ENCODE results near the gene GFOD2. TPM values are rescaled to one million over a fixed set of nuclear protein-coding genes. Genes with fewer than 3 reads are reported as not detected.

Gene GFOD2
- total RNA-seq, 6 experiments from 2014 or later: 19.7 to 39.7 (median 24.6) TPM

- no peaks in the 10 kb centered on the region for H3K9me3 ChIP-seq
- no peak overlapping the region for H3K27ac ChIP-seq
- H3K4me1 ChIP-seq: peaks cover 0 to 11% (median 0%) of the 10 kb centered on the region in 4 donors
- H3K27me3 ChIP-seq: peaks cover 0 to 12% of the 10 kb centered on the region in 2 donors
- intact Hi-C loops (cut with DNase I): no loop called here
- no peak overlapping the region for H3K4me3 ChIP-seq
- TF ChIP-seq CTCF (IDR thresholded peaks at IDR 0.05): no peak
- TF ChIP-seq POLR2A (IDR thresholded peaks at IDR 0.05): no peak
- H3K36me3 ChIP-seq: no peaks in the 10 kb centered on the region
- 98% methylated on average over 5 of the region's 16 CpGs for WGBS (ENCODE audit: insufficient coverage, low coverage, low lambda C conversion rate, missing lambda C conversion rate)
- DNase-seq: no peak
- no peak for ATAC-seq
These were observed 62.0 kb downstream of the GFOD2 start for GRCh38 chr16:67657017-67657608.

- no peak for ATAC-seq
- Histone ChIP-seq H3K4me1 (peaks cover 0 to 11% (median 0%) of the 10 kb centered on the region in 4 donors), H3K36me3 (no peaks in the 10 kb centered on the region), H3K27me3 (peaks cover 0 to 12% of the 10 kb centered on the region in 2 donors), H3K27ac (no peak overlapping the region), H3K4me3 (no peak overlapping the region), H3K9me3 (no peaks in the 10 kb centered on the region)
- intact Hi-C loops (cut with DNase I): no loop called here
- no peak for DNase-seq
- WGBS (ENCODE audit: insufficient coverage, low coverage, low lambda C conversion rate, missing lambda C conversion rate): no CpG with 5 or more reads among the region's 9 CpGs
- no peak for TF ChIP-seq CTCF (IDR thresholded peaks at IDR 0.05)
- TF ChIP-seq POLR2A (IDR thresholded peaks at IDR 0.05): no peak
These were observed 62.6 kb downstream of the GFOD2 start for GRCh38 chr16:67656344-67657016.

GRCh38 chr16:67655363-67655762 lies 63.8 kb downstream of the GFOD2 start:
- Histone ChIP-seq H3K4me1 (peaks cover 0 to 11% (median 0%) of the 10 kb centered on the region in 4 donors), H3K27me3 (peaks cover 0 to 12% of the 10 kb centered on the region in 2 donors), H3K36me3 (no peaks in the 10 kb centered on the region), H3K9me3 (no peaks in the 10 kb centered on the region), H3K4me3 (no peak overlapping the region), H3K27ac (no peak overlapping the region)
- ATAC-seq: no peak
- no peak for DNase-seq
- TF ChIP-seq CTCF (IDR thresholded peaks at IDR 0.05) (no peak), POLR2A (IDR thresholded peaks at IDR 0.05) (no peak)
- 73% methylated on average over 3 of the region's 4 CpGs for WGBS (ENCODE audit: insufficient coverage, low coverage, low lambda C conversion rate, missing lambda C conversion rate)
- intact Hi-C loops (cut with DNase I): no loop called here

GRCh38 chr16:67654403-67654911 lies 64.7 kb downstream of the GFOD2 start:
- Histone ChIP-seq H3K27me3 (peaks cover 0 to 12% of the 10 kb centered on the region in 2 donors), H3K27ac (no peak overlapping the region), H3K4me3 (no peak overlapping the region), H3K4me1 (peaks cover 0 to 8% (median 0%) of the 10 kb centered on the region in 4 donors), H3K9me3 (no peaks in the 10 kb centered on the region), H3K36me3 (no peaks in the 10 kb centered on the region)
- no peak for TF ChIP-seq CTCF (IDR thresholded peaks at IDR 0.05)
- TF ChIP-seq POLR2A (IDR thresholded peaks at IDR 0.05): no peak
- intact Hi-C loops (cut with DNase I): no loop called here
- 71% methylated on average over 14 of the region's 30 CpGs for WGBS (ENCODE audit: insufficient coverage, low coverage, low lambda C conversion rate, missing lambda C conversion rate)
- no peak for ATAC-seq
- no peak for DNase-seq
